ENCODE results near the gene TICAM2.

DNA sequence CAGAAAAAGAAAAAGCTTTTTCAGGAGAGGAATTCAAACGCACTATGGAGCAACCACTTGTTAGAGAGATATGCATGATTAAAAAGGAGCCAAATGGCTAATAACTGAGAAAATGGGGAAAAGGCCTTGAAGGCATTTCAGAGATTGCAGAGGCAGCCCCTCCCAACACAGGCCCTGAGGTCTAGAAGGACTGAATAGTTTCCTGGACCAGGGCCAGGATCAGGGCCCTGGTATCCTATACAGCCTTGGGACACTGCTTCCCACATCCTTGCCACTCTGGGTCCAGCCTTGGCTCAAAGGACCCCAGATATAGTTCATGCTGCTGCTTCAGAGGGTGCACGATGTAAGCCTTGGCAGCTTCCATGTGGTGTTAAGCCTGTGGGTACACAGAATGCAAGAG lies 37.0 kb downstream of the TICAM2 start:
- TF ChIP-seq EP300 (IDR thresholded peaks at IDR 0.05): no peak
- TF ChIP-seq, protein P1, sequence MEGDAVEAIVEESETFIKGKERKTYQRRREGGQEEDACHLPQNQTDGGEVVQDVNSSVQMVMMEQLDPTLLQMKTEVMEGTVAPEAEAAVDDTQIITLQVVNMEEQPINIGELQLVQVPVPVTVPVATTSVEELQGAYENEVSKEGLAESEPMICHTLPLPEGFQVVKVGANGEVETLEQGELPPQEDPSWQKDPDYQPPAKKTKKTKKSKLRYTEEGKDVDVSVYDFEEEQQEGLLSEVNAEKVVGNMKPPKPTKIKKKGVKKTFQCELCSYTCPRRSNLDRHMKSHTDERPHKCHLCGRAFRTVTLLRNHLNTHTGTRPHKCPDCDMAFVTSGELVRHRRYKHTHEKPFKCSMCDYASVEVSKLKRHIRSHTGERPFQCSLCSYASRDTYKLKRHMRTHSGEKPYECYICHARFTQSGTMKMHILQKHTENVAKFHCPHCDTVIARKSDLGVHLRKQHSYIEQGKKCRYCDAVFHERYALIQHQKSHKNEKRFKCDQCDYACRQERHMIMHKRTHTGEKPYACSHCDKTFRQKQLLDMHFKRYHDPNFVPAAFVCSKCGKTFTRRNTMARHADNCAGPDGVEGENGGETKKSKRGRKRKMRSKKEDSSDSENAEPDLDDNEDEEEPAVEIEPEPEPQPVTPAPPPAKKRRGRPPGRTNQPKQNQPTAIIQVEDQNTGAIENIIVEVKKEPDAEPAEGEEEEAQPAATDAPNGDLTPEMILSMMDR (IDR thresholded peaks at IDR 0.05): no peak
- TF ChIP-seq POLR2A (IDR thresholded peaks at IDR 0.05): no peak

All from gastroesophageal sphincter (tissue), 3 donors.